ENCODE results near the gene TMEM43.

TMEM43 gene

DNA sequence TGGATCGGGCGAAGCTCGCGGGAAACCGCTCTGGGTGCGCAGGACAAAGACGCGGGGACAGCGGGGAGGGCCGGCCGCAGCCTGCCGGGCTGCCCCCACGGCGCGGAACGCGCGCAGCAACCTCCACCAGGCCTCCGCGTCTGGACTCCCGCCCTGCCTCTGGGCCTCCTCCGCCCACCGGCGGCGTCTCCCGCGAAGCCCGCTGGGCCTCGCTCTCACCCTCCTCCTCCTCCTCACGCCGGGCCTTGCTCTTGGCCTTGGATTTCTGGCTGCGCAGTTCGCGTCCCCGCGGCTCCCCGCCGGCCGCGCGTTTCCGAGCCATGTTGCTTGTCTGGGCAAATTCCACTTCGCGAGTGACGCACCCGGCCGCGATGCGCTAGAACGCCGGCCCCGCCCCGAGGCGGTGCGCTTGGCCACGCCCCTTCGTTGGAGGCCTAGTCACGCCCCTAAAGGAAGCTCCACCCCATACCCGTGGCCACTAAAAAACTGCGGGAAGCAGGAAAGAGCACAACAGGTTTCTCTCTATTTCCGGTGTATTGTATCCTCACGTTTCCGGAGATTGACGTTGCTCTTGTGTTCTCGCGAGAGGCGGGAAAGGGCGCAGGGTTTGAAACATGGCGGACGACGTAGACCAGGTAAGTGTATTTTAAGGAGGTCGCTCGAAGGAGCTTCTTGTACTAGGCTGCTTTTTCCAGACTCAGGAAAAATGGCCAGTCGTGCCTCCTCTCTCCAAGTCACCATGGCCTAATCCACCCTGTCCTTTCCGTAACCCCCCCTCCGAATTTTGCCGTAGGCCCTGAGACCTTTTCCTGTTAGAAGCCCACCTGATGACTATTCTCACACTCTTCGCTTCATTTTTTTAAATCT lies 53.6 kb downstream of the TMEM43 start, which contains the start of the genes LSM3 and XPC:
Gene LSM3 (plus strand): TSS at position 571 of the 867 bp plus-strand sequence. CDS start 44 bp downstream, at position 615.
Gene XPC (minus strand): TSS at position 355 of the 867 bp plus-strand sequence. CDS start 33 bp downstream, at position 322.
- peak; percentile 92 for DNase-seq (ENCODE audit: low spot score)

- DNase-seq (ENCODE audit: low spot score) = no peak
Measured at GRCh38 chr3:14179114-14179465, 54.2 kb downstream of the TMEM43 start.

GRCh38 chr3:14179795-14180194 lies 54.9 kb downstream of the TMEM43 start:
- DNase-seq (ENCODE audit: low spot score) = no peak

GRCh38 chr3:14181253-14181652 lies 56.4 kb downstream of the TMEM43 start:
- no peak for DNase-seq (ENCODE audit: low spot score)

- DNase-seq (ENCODE audit: low spot score) = no peak
Measured at GRCh38 chr3:14183015-14183577, 58.2 kb downstream of the TMEM43 start.

DNA sequence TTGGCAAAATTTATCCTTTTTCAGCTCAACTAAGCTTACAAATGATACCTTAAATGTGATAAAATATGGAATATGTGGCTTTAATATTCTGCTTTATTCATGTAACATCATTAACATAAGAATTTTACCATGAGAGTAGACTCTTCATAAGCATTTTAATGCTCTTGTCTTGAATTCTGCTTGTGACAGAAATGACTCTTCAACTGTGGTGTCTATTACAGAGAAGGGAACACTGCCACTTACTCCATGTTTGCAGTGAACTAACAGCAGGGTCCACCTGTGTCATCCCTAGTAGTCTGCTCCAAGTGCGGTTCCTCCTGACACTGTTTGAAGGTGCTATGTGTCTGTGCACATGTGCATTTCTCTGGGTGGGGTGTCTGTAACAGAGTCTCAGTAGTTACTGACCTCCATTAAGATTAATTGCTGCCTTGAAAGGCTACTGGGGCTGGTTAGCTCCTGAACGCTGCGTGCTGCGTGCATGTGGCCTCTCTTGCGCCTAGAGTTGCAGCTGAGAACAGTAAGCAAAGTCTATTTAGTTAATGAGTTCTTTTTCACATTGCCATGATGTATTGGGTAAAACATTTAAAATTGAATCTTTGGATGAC lies 62.1 kb downstream of the TMEM43 start:
- no peak for DNase-seq (ENCODE audit: low spot score)

GRCh38 chr3:14188041-14188754 lies 63.3 kb downstream of the TMEM43 start:
- DNase-seq (ENCODE audit: low spot score) = no peak

Data from iPS-NIHi11 (cell line).